Panc1 (cell line): ENCODE measurements around the gene FKBP1B. TPM values are rescaled to one million over a fixed set of nuclear protein-coding genes. Genes with fewer than 3 reads are reported as not detected.
"Not testable (repeated sequence)": the region's sequence is repeated elsewhere in the genome, so short reads cannot be mapped to it uniquely, and the experiment has no call there.

Experiments
- ATAC-seq: fragments of 200-7000 bp; cut with Tn5 transposase; 2 replicates; pipeline ENCODE4 v1.9.1; 2020; ENCODE audit warnings: mild to moderate bottlenecking, moderate library complexity
- BruUV-seq: library from RNA; stranded (reverse); fragments of 400-500 nt; replicated peaks from 2 replicates; lab custom pipeline; 2021; lab: Mats Ljungman, UMichigan
- CTCF ChIA-PET: fragments of 300-600 bp; sonication (Branson Sonifier 250); formaldehyde crosslinking; loops from one replicate; lab custom pipeline; 2022; ENCODE audit warnings: antibody characterized with exemption; lab: Charles Lee
- POLR2A ChIA-PET: fragments of 300-600 bp; sonication (Branson Sonifier 250); formaldehyde crosslinking; loops from one replicate; lab custom pipeline; 2022; ENCODE audit warnings: antibody characterized with exemption; lab: Charles Lee
- DNase-seq: peaks from one replicate; pipeline ENCODE4 v3.0.0-alpha.2; 2010; ENCODE audit warnings: low read depth, low spot score
- H3K27ac ChIP-seq: 2 replicates; pipeline ENCODE4 v1.5.1; 2011; ENCODE audit warnings: mild to moderate bottlenecking, low read length, inconsistent platforms
- H3K27me3 ChIP-seq: fragments of 200-500 bp; sonication (Bioruptor generic); 2 replicates; pipeline ENCODE4 v1.6.0; 2014; ENCODE audit warnings: low read length, inconsistent platforms; ENCODE audit not compliant: control insufficient read depth, insufficient read depth
- H3K36me3 ChIP-seq: fragments of 200-500 bp; sonication (Bioruptor generic); 2 replicates; pipeline ENCODE4 v1.5.1; 2014; ENCODE audit warnings: inconsistent platforms, mild to moderate bottlenecking, low read length, moderate library complexity; ENCODE audit not compliant: control insufficient read depth, insufficient read depth
- H3K4me1 ChIP-seq: 2 replicates; pipeline ENCODE4 v1.5.1; 2011; ENCODE audit warnings: inconsistent platforms, mild to moderate bottlenecking, low read length, moderate library complexity; ENCODE audit not compliant: control insufficient read depth, insufficient read depth
- H3K4me3 ChIP-seq, 2 experiments: 2 replicates each; pipeline ENCODE4 v1.5.1; 2011 to 2012; ENCODE audit warnings: low read depth in 2 of 2, low read length in 2 of 2, mild to moderate bottlenecking in 2 of 2, inconsistent platforms in 1 of 2, moderate library complexity in 1 of 2
- H3K9me3 ChIP-seq: fragments of 200-500 bp; sonication (Bioruptor generic); 2 replicates; pipeline ENCODE4 v1.5.1; 2014; ENCODE audit warnings: low read depth, mild to moderate bottlenecking, inconsistent platforms, low read length, moderate library complexity; ENCODE audit not compliant: control insufficient read depth, insufficient read depth
- SIN3A ChIP-seq: IDR thresholded peaks from 2 replicates; pipeline ENCODE4 v1.6.1; 2012; ENCODE audit warnings: low read depth, mild to moderate bottlenecking, low read length, moderate library complexity, borderline replicate concordance; ENCODE audit not compliant: insufficient read depth
- TCF7L2 ChIP-seq: IDR thresholded peaks from 2 replicates; pipeline ENCODE4 v1.6.1; 2011; ENCODE audit warnings: mild to moderate bottlenecking, low read depth, low read length, inconsistent platforms
- in situ Hi-C: cut with HindIII; loops from 2 replicates; pipeline ENCODE4 v1.10.0; 2016; ENCODE audit warnings: low sequenced_read_pairs, low pct_unique_long_range_greater_than_20kb
- intact Hi-C: fragments of 100-400 bp; cut with micrococcal nuclease; formaldehyde crosslinking; loops from one replicate; pipeline ENCODE4 v1.10.0; 2022; ENCODE audit not compliant: unreplicated experiment
- total RNA-seq: library from RNA; stranded (reverse); gene quantifications from one replicate; pipeline ENCODE4 v1.2.1, GENCODE V29; 2021; ENCODE audit not compliant: unreplicated experiment

The FKBP1B gene
- total RNA-seq, 1 experiment from 2014 or later, result 19.9 TPM

DNA sequence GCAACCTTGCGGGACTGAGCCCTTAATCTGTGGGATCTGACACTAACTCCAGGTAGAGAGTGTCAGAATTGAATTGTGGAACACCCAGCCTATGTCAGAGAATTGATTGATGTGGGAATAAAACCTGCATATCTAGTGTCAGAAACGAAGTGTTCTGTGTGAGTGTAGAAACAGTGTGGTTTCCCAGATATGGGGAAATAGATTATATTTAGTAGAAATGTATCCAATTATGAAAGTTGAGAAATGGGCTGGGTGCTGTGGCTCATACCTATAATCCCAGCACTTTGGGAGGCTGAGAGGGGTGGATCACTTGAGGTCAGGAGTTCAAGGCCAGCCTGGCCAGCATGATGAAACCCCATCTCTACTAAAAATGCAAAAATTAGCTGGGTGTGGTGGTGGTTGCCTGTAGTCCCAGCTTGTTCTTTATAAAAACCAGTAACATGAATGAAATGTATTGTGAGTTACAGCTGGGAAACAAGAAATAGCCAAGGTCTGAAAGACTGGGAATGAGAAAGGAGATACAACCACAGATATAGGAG lies 39.3 kb downstream of the FKBP1B start:
- Histone ChIP-seq H3K27me3 (no peaks in the 10 kb centered on the region), H3K4me1 (peaks cover 5% of the 10 kb centered on the region; the same call in 1 of the 2 replicates), H3K9me3 (no peaks in the 10 kb centered on the region), H3K27ac (no peak overlapping the region), H3K36me3 (no peaks in the 10 kb centered on the region), H3K4me3 (no peak overlapping the region)
- no peak for DNase-seq
- ChIA-PET POLR2A (no interaction called here), CTCF (no interaction called here)
- TF ChIP-seq TCF7L2, result no peak
- in situ Hi-C loops, result no loop called here
- intact Hi-C loops, result loop anchor here (10.0 kb wide), 1 partner anchor 76 kb away; no protein-coding TSS in a partner anchor
- BruUV-seq, result no TSS peak
- ATAC-seq, result no peak

DNA sequence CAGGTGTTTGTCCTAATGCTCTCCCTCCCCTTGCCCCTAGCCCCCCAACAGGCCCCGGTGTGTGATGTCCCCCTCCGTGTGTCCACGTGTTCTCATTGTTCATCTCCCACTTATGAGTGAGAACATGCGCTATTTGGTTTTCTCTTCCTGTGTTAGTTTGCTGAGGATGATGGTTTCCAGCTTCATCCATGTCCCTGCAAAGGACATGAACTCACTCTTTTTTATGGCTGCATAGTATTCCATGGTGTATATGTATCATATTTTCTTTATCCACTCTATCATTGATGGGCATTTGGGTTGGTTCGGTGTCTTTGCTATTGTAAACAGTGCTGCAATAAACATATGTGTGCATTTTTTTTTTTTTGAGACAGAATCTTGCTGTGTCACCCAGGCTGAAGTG lies 43.7 kb downstream of the FKBP1B start:
- BruUV-seq, in situ Hi-C loops: not testable (repeated sequence)

DNA sequence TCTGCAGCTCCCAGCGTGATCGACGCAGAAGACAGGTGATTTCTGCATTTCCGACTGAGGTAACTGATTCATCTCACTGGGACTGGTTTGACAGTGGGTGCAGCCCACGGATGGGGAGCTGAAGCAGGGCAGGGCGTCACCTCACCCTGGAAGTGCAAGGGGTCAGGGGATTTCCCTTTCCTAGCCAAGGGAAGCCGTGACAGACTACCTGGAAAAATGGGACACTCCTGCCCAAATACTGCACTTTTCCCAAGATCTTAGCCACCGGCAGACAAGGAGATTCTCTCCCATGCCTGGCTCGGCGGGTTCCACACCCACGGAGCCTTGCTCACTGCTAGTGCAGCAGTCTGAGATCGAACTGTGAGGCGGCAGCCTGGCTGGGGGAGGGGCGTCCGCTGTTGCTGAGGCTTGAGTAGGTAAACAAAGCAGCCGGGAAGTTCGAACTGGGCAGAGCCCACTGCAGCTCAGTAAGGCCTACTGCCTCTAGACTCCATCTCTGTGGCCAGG lies 45.7 kb downstream of the FKBP1B start:
- H3K27ac ChIP-seq, CTCF ChIA-PET, in situ Hi-C loops, intact Hi-C loops, ATAC-seq, DNase-seq, H3K36me3 ChIP-seq, H3K4me1 ChIP-seq, BruUV-seq, H3K4me3 ChIP-seq, H3K9me3 ChIP-seq, POLR2A ChIA-PET, H3K27me3 ChIP-seq: not testable (repeated sequence)

More for the DNA sequence above, 43.7 kb downstream of the FKBP1B start:
- DNase-seq, CTCF ChIA-PET, H3K27me3 ChIP-seq, H3K4me1 ChIP-seq, H3K9me3 ChIP-seq, intact Hi-C loops, ATAC-seq, H3K27ac ChIP-seq, H3K36me3 ChIP-seq, POLR2A ChIA-PET, H3K4me3 ChIP-seq: not testable (repeated sequence)

DNA sequence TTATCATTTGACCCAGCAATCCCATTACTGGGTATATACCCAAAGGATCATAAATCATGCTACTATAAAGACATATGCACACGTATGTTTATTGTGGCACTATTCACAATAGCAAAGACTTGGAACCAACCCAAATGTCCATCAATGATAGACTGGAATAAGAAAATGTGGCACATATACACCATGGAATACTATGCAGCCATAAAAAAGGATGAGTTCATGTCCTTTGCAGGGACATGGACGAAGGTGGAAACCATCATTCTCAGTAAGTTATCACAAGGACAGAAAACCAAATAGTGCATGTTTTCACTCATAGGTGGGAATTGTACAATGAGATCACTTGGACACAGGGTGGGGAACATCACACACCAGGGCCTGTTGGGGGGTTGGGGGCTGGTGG lies 51.2 kb downstream of the FKBP1B start:
- H3K4me3 ChIP-seq, H3K36me3 ChIP-seq, CTCF ChIA-PET, BruUV-seq, H3K4me1 ChIP-seq, POLR2A ChIA-PET, DNase-seq, H3K27ac ChIP-seq, H3K9me3 ChIP-seq, H3K27me3 ChIP-seq, intact Hi-C loops, ATAC-seq, in situ Hi-C loops: not testable (repeated sequence)

DNA sequence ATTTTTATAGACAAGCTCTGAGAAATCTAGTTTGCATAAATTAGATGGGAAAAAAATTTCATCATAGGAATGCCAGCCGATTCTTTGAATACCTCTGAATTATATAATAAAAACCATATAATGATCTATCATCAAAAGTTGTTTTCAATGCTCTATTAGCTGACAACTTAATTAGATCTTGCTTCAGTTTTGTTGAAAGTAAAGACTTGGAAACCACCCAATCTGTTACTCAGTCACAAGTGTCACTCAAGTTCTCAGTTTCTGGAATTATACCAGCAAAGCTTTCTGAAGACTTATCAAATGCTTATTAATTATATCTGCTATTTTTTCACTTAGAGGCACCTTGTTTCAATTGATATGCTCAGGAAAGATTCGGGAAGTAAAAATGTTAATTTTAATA lies 52.5 kb downstream of the FKBP1B start:
- intact Hi-C loops, result no loop called here

More for the DNA sequence above, 52.5 kb downstream of the FKBP1B start:
- Histone ChIP-seq H3K4me3 (no peak overlapping the region), H3K4me1 (no peaks in the 10 kb centered on the region), H3K27me3 (no peaks in the 10 kb centered on the region), H3K9me3 (no peaks in the 10 kb centered on the region), H3K36me3 (no peaks in the 10 kb centered on the region), H3K27ac (no peak overlapping the region)
- DNase-seq (no peak), ATAC-seq (no peak)
- in situ Hi-C loops, result no loop called here
- TF ChIP-seq SIN3A, result no peak
- BruUV-seq, result no TSS peak
- POLR2A ChIA-PET, result no interaction called here
- CTCF ChIA-PET, result no interaction called here
